Stimulated activated CD4-positive, alpha-beta T cell treated with anti-CD3 and anti-CD28 coated beads, Interleukin-4, amount 100 ng/mL, for 48 hours (primary cell): ENCODE measurements around the gene LRRFIP1.

Experiments
- DNase-seq, 2 donors: peaks; one replicate each; pipeline ENCODE4 v3.0.0-alpha.2; 2020; ENCODE audit warnings: low read depth in 2 of 2

Gene LRRFIP1

GRCh38 chr2:237618449-237618848 is 8.9 kb upstream of the LRRFIP1 start:
- no peak for DNase-seq

- no peak for DNase-seq
Measured at GRCh38 chr2:237623428-237624403, 3.7 kb upstream of the LRRFIP1 start.

GRCh38 chr2:237624565-237624964 is 2.8 kb upstream of the LRRFIP1 start:
- no peak for DNase-seq

- no peak for DNase-seq
Measured at GRCh38 chr2:237625216-237625705, 2.1 kb upstream of the LRRFIP1 start.

- DNase-seq = no peak
Measured at GRCh38 chr2:237625777-237626176, 1.6 kb upstream of the LRRFIP1 start.

- no peak for DNase-seq
Measured at GRCh38 chr2:237626813-237627440, 460 bp upstream of the LRRFIP1 start.

- DNase-seq = no peak
Measured at GRCh38 chr2:237628247-237629187, 1.1 kb downstream of the LRRFIP1 start.

- no peak for DNase-seq
Measured at GRCh38 chr2:237629188-237629534, 1.8 kb downstream of the LRRFIP1 start.

GRCh38 chr2:237629739-237630138 is 2.4 kb downstream of the LRRFIP1 start:
- no peak for DNase-seq

- DNase-seq = no peak
Measured at GRCh38 chr2:237630216-237631000, 3.0 kb downstream of the LRRFIP1 start.

- DNase-seq = no peak
Measured at GRCh38 chr2:237631007-237631785, 3.8 kb downstream of the LRRFIP1 start.

- DNase-seq = no peak
Measured at GRCh38 chr2:237631801-237632585, 4.6 kb downstream of the LRRFIP1 start.

- DNase-seq = no peak
Measured at GRCh38 chr2:237633061-237633561, 5.7 kb downstream of the LRRFIP1 start.

- DNase-seq = no peak
Measured at GRCh38 chr2:237636578-237636977, 9.2 kb downstream of the LRRFIP1 start.

GRCh38 chr2:237637429-237638135 is 10.2 kb downstream of the LRRFIP1 start:
- no peak for DNase-seq

GRCh38 chr2:237638176-237638575 is 10.8 kb downstream of the LRRFIP1 start:
- DNase-seq = no peak

GRCh38 chr2:237639052-237639835 is 11.9 kb downstream of the LRRFIP1 start:
- no peak for DNase-seq

- no peak for DNase-seq
Measured at GRCh38 chr2:237639836-237640220, 12.4 kb downstream of the LRRFIP1 start.
